ENCODE data around the gene HIP1. TPM values are rescaled to one million over a fixed set of nuclear protein-coding genes. Genes with fewer than 3 reads are reported as not detected.
"Not testable (repeated sequence)": the region's sequence is repeated elsewhere in the genome, so short reads cannot be mapped to it uniquely, and the experiment has no call there.

Gene HIP1
- total and polyA plus RNA-seq, 7 experiments from 2014 or later = 0.78 to 14.6 (median 1.7) TPM; not detected in 1

GRCh38 chr7:75727351-75727750 lies 11.4 kb downstream of the HIP1 start:
- H3K9me3 ChIP-seq (ENCODE audit: control insufficient read depth in 2 of 3, low read length in 3 of 3); H3K4me3 Mint-ChIP-seq; H3K36me3 ChIP-seq (ENCODE audit: control insufficient read depth in 2 of 3, insufficient read depth in 3 of 3, low read length in 3 of 3); H3K36me3 Mint-ChIP-seq; DNase-seq; CTCF ChIA-PET; H3K27me3 ChIP-seq (ENCODE audit: control insufficient read depth in 2 of 2, insufficient read depth in 2 of 2, low read length in 2 of 2); H3K4me3 ChIP-seq (ENCODE audit: low read length); H3K27ac ChIP-seq (ENCODE audit: low read depth, low read length); H3K27me3 Mint-ChIP-seq; intact Hi-C loops (cut with micrococcal nuclease); ATAC-seq; H3K9me3 Mint-ChIP-seq: not testable (repeated sequence)
- POLR2A ChIA-PET = interaction anchor here (0.6 kb wide), 1 partner anchor 21 kb away, joined by 7 read pairs; no protein-coding TSS in a partner anchor
- Mint-ChIP-seq H3K27ac (peak overlapping the region in 1 of 9 donors; percentile 56), H3K4me1 (peaks cover 0 to 28% (median 16%) of the 10 kb centered on the region in 7 donors)
- peaks cover 6 to 33% of the 10 kb centered on the region in 2 donors for H3K4me1 ChIP-seq (ENCODE audit: control insufficient read depth in 2 of 2, insufficient read depth in 2 of 2, low read length in 2 of 2)

- CTCF ChIA-PET = no interaction called here
- Histone ChIP-seq H3K4me1 (ENCODE audit: control insufficient read depth in 2 of 2, insufficient read depth in 2 of 2, low read length in 2 of 2) (peaks cover 6 to 30% of the 10 kb centered on the region in 2 donors), H3K9me3 (ENCODE audit: control insufficient read depth in 2 of 3, low read length in 3 of 3) (no peaks in the 10 kb centered on the region), H3K27ac (ENCODE audit: low read depth, low read length) (no peak overlapping the region), H3K4me3 (ENCODE audit: low read length) (no peak overlapping the region), H3K36me3 (ENCODE audit: control insufficient read depth in 2 of 3, insufficient read depth in 3 of 3, low read length in 3 of 3) (no peaks in the 10 kb centered on the region), H3K27me3 (ENCODE audit: control insufficient read depth in 2 of 2, insufficient read depth in 2 of 2, low read length in 2 of 2) (no peaks in the 10 kb centered on the region)
- H3K4me1 Mint-ChIP-seq = peaks cover 0 to 23% (median 16%) of the 10 kb centered on the region in 7 donors
- H3K36me3 Mint-ChIP-seq = no peaks in the 10 kb centered on the region
- no peak overlapping the region for H3K4me3 Mint-ChIP-seq
- POLR2A ChIA-PET = interaction anchor here (0.7 kb wide), 1 partner anchor 13 kb away, joined by 3 read pairs; no protein-coding TSS in a partner anchor
- intact Hi-C loops (cut with micrococcal nuclease) = no loop called here
- no peak for DNase-seq
- H3K9me3 Mint-ChIP-seq = no peaks in the 10 kb centered on the region
- ATAC-seq = no peak
- H3K27me3 Mint-ChIP-seq = peaks cover 0 to 2% (median 0%) of the 10 kb centered on the region in 5 donors
- H3K27ac Mint-ChIP-seq = no peak overlapping the region
These were observed 13.4 kb downstream of the HIP1 start for GRCh38 chr7:75725306-75725705.

GRCh38 chr7:75723444-75723843 lies 15.3 kb downstream of the HIP1 start:
- no peaks in the 10 kb centered on the region for H3K9me3 Mint-ChIP-seq
- no peaks in the 10 kb centered on the region for H3K36me3 Mint-ChIP-seq
- H3K4me3 ChIP-seq (ENCODE audit: low read length) = no peak overlapping the region
- H3K4me1 Mint-ChIP-seq = peaks cover 0 to 10% (median 7%) of the 10 kb centered on the region in 7 donors
- intact Hi-C loops (cut with micrococcal nuclease) = no loop called here
- no peak overlapping the region for H3K27ac ChIP-seq (ENCODE audit: low read depth, low read length)
- DNase-seq (no peak), ATAC-seq (no peak)
- peak overlapping the region in 1 of 9 donors; percentile 74 for H3K27ac Mint-ChIP-seq
- no peaks in the 10 kb centered on the region for H3K9me3 ChIP-seq (ENCODE audit: control insufficient read depth in 2 of 3, low read length in 3 of 3)
- ChIA-PET POLR2A (no interaction called here), CTCF (no interaction called here)
- H3K27me3 ChIP-seq (ENCODE audit: control insufficient read depth in 2 of 2, insufficient read depth in 2 of 2, low read length in 2 of 2) = no peaks in the 10 kb centered on the region
- peaks cover 6 to 14% of the 10 kb centered on the region in 2 donors for H3K4me1 ChIP-seq (ENCODE audit: control insufficient read depth in 2 of 2, insufficient read depth in 2 of 2, low read length in 2 of 2)
- no peak overlapping the region for H3K4me3 Mint-ChIP-seq
- peaks cover 0 to 2% (median 0%) of the 10 kb centered on the region in 5 donors for H3K27me3 Mint-ChIP-seq
- no peaks in the 10 kb centered on the region for H3K36me3 ChIP-seq (ENCODE audit: control insufficient read depth in 2 of 3, insufficient read depth in 3 of 3, low read length in 3 of 3)

- Histone ChIP-seq H3K27me3 (ENCODE audit: control insufficient read depth in 2 of 2, insufficient read depth in 2 of 2, low read length in 2 of 2) (no peaks in the 10 kb centered on the region), H3K4me3 (ENCODE audit: low read length) (no peak overlapping the region), H3K4me1 (ENCODE audit: control insufficient read depth in 2 of 2, insufficient read depth in 2 of 2, low read length in 2 of 2) (peaks cover 0 to 6% of the 10 kb centered on the region in 2 donors), H3K27ac (ENCODE audit: low read depth, low read length) (no peak overlapping the region), H3K9me3 (ENCODE audit: control insufficient read depth in 2 of 3, low read length in 3 of 3) (no peaks in the 10 kb centered on the region), H3K36me3 (ENCODE audit: control insufficient read depth in 2 of 3, insufficient read depth in 3 of 3, low read length in 3 of 3) (no peaks in the 10 kb centered on the region)
- no peaks in the 10 kb centered on the region for H3K9me3 Mint-ChIP-seq
- ChIA-PET CTCF (interaction anchor here (0.6 kb wide), 1 partner anchor 1310 kb away, joined by 3 read pairs; no protein-coding TSS in a partner anchor), POLR2A (no interaction called here)
- peaks cover 0 to 2% (median 0%) of the 10 kb centered on the region in 5 donors for H3K27me3 Mint-ChIP-seq
- intact Hi-C loops (cut with micrococcal nuclease) = no loop called here
- peaks cover 0 to 2% (median 0%) of the 10 kb centered on the region in 7 donors for H3K4me1 Mint-ChIP-seq
- ATAC-seq (no peak), DNase-seq (no peak)
- no peak overlapping the region for H3K4me3 Mint-ChIP-seq
- H3K27ac Mint-ChIP-seq = no peak overlapping the region
- no peaks in the 10 kb centered on the region for H3K36me3 Mint-ChIP-seq
These were observed 16.4 kb downstream of the HIP1 start for GRCh38 chr7:75722373-75722772.

GRCh38 chr7:75721922-75722321 lies 16.8 kb downstream of the HIP1 start:
- H3K9me3 ChIP-seq (ENCODE audit: control insufficient read depth in 2 of 3, low read length in 3 of 3); H3K27ac Mint-ChIP-seq; H3K4me3 ChIP-seq (ENCODE audit: low read length); H3K4me1 Mint-ChIP-seq; H3K27me3 ChIP-seq (ENCODE audit: control insufficient read depth in 2 of 2, insufficient read depth in 2 of 2, low read length in 2 of 2); H3K27me3 Mint-ChIP-seq; DNase-seq; H3K4me3 Mint-ChIP-seq; H3K27ac ChIP-seq (ENCODE audit: low read depth, low read length); H3K36me3 Mint-ChIP-seq; H3K36me3 ChIP-seq (ENCODE audit: control insufficient read depth in 2 of 3, insufficient read depth in 3 of 3, low read length in 3 of 3); ATAC-seq; H3K4me1 ChIP-seq (ENCODE audit: control insufficient read depth in 2 of 2, insufficient read depth in 2 of 2, low read length in 2 of 2); intact Hi-C loops (cut with micrococcal nuclease); H3K9me3 Mint-ChIP-seq; POLR2A ChIA-PET: not testable (repeated sequence)
- CTCF ChIA-PET = interaction anchor here (0.6 kb wide), 1 partner anchor 1310 kb away, joined by 3 read pairs; no protein-coding TSS in a partner anchor

- no peak overlapping the region for H3K4me3 Mint-ChIP-seq
- ChIA-PET CTCF (no interaction called here), POLR2A (interaction anchor here (0.6 kb wide), 1 partner anchor 45 kb away, joined by 5 read pairs; no protein-coding TSS in a partner anchor)
- no peaks in the 10 kb centered on the region for H3K36me3 ChIP-seq (ENCODE audit: control insufficient read depth in 2 of 3, insufficient read depth in 3 of 3, low read length in 3 of 3)
- H3K27me3 ChIP-seq (ENCODE audit: control insufficient read depth in 2 of 2, insufficient read depth in 2 of 2, low read length in 2 of 2) = no peaks in the 10 kb centered on the region
- H3K4me1 ChIP-seq (ENCODE audit: control insufficient read depth in 2 of 2, insufficient read depth in 2 of 2, low read length in 2 of 2) = no peaks in the 10 kb centered on the region
- no peaks in the 10 kb centered on the region for H3K9me3 ChIP-seq (ENCODE audit: control insufficient read depth in 2 of 3, low read length in 3 of 3)
- no peak overlapping the region for H3K27ac Mint-ChIP-seq
- H3K27me3 Mint-ChIP-seq = peaks cover 0 to 2% (median 0%) of the 10 kb centered on the region in 5 donors
- ATAC-seq (no peak), DNase-seq (no peak)
- no peaks in the 10 kb centered on the region for H3K9me3 Mint-ChIP-seq
- intact Hi-C loops (cut with micrococcal nuclease) = no loop called here
- no peaks in the 10 kb centered on the region for H3K36me3 Mint-ChIP-seq
- H3K27ac ChIP-seq (ENCODE audit: low read depth, low read length) = no peak overlapping the region
- H3K4me3 ChIP-seq (ENCODE audit: low read length) = no peak overlapping the region
- H3K4me1 Mint-ChIP-seq = peaks cover 0 to 2% (median 0%) of the 10 kb centered on the region in 7 donors
These were observed 17.3 kb downstream of the HIP1 start for GRCh38 chr7:75721426-75721825.

DNA sequence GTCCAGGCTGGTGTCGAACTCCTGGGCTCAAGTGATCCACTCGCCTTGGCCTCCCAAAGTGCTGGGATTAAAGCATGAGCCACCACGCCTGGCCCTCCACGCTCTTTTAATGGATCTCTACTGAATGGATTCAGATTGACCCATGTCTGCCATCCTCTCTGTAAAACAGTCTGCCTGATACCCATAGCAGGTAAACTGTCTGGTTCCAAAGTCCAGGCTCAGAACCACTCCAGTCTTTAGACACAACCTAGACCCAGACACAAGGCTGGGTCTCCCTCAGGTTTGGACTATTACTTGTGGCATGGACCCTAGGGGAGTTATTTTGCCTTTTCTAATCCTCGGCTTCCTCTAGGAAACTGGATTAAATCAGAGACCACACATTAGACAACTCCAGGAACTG lies 19.1 kb downstream of the HIP1 start:
- ChIA-PET POLR2A (no interaction called here), CTCF (no interaction called here)
- intact Hi-C loops (cut with micrococcal nuclease) = no loop called here

More for the DNA sequence above, 19.1 kb downstream of the HIP1 start:
- Histone ChIP-seq H3K36me3 (ENCODE audit: control insufficient read depth in 2 of 3, insufficient read depth in 3 of 3, low read length in 3 of 3) (no peaks in the 10 kb centered on the region), H3K4me1 (ENCODE audit: control insufficient read depth in 2 of 2, insufficient read depth in 2 of 2, low read length in 2 of 2) (no peaks in the 10 kb centered on the region), H3K27ac (ENCODE audit: low read depth, low read length) (no peak overlapping the region), H3K27me3 (ENCODE audit: control insufficient read depth in 2 of 2, insufficient read depth in 2 of 2, low read length in 2 of 2) (no peaks in the 10 kb centered on the region), H3K9me3 (ENCODE audit: control insufficient read depth in 2 of 3, low read length in 3 of 3) (no peaks in the 10 kb centered on the region), H3K4me3 (ENCODE audit: low read length) (no peak overlapping the region)
- Mint-ChIP-seq H3K27me3 (peaks cover 0 to 3% (median 0%) of the 10 kb centered on the region in 5 donors), H3K27ac (no peak overlapping the region), H3K4me1 (peaks cover 0 to 2% (median 0%) of the 10 kb centered on the region in 7 donors), H3K4me3 (no peak overlapping the region), H3K36me3 (peaks cover 0 to 4% (median 0%) of the 10 kb centered on the region in 5 donors), H3K9me3 (no peaks in the 10 kb centered on the region)
- no peak for DNase-seq
- no peak for ATAC-seq

All from naive thymus-derived CD4-positive, alpha-beta T cell (primary cell).